A549 (cell line): ENCODE results near the gene NSUN4. TPM values are rescaled to one million over a fixed set of nuclear protein-coding genes. Genes with fewer than 3 reads are reported as not detected.

Experiments
- ATAC-seq, 2 experiments: fragments of 200-7000 bp in 1 of 2; fragments of >200 bp in 1 of 2; cut with Nextera tagmentation in 1 of 2; cut with Tn5 transposase in 1 of 2; 3 replicates each; pipeline versions ENCODE4 v1.8.0 to v1.9.1; 2018 to 2020; ENCODE audit warnings: mild to moderate bottlenecking in 1 of 2, moderate library complexity in 1 of 2
- CTCF ChIA-PET: fragments of 300-600 bp; sonication (Branson Sonifier 250); formaldehyde crosslinking; extraction: SDS; loops from one replicate; lab custom pipeline; 2021; ENCODE audit warnings: antibody characterized with exemption, inconsistent platforms; lab: Yijun Ruan, JAX
- POLR2A ChIA-PET: fragments of 350-600 bp; formaldehyde crosslinking; extraction: SDS; loops from one replicate; lab custom pipeline; 2021; ENCODE audit warnings: antibody characterized with exemption, inconsistent platforms; lab: Yijun Ruan, JAX
- DNase-seq, 2 experiments: peaks; one replicate each; pipeline versions ENCODE4 v3.0.0 to v3.0.0-alpha.2; 2011 to 2016; ENCODE audit warnings: low read depth in 1 of 2, low spot score in 1 of 2
- FAIRE-seq: peaks from 2 replicates; lab custom pipeline; 2011; peaks lifted over from hg19 to GRCh38; lab: Jason Lieb, UNC
- H3K27ac ChIP-seq, 2 experiments: fragments of >200 bp; sonication (Bioruptor Twin); formaldehyde crosslinking; 3 replicates each; pipeline ENCODE4 v1.5.1; 2016 to 2017
- H3K4me1 ChIP-seq: fragments of >200 bp; sonication (Bioruptor Twin); formaldehyde crosslinking; 3 replicates; pipeline ENCODE4 v1.6.1; 2016
- H3K4me2 ChIP-seq: fragments of >200 bp; sonication (Bioruptor Twin); formaldehyde crosslinking; 3 replicates; pipeline ENCODE4 v1.6.1; 2016
- H3K4me3 ChIP-seq: fragments of >200 bp; sonication (Bioruptor Twin); formaldehyde crosslinking; 3 replicates; pipeline ENCODE4 v1.5.1; 2016
- H3K9me3 ChIP-seq: fragments of >200 bp; sonication (Bioruptor Twin); formaldehyde crosslinking; 3 replicates; pipeline ENCODE4 v1.6.1; 2016
- BCL3 ChIP-seq: fragments of >200 bp; sonication (Bioruptor Twin); formaldehyde crosslinking; IDR thresholded peaks from 3 replicates; pipeline ENCODE4 v1.6.1; 2016
- BHLHE40 ChIP-seq: IDR thresholded peaks from 2 replicates; pipeline ENCODE4 v1.6.1; 2012; ENCODE audit warnings: low read depth, low read length, inconsistent platforms
- CHD4 ChIP-seq: fragments of 200-600 bp; sonication (generic); IDR thresholded peaks from 2 replicates; pipeline ENCODE4 v1.6.1; 2016; ENCODE audit warnings: antibody characterized with exemption, mild to moderate bottlenecking, borderline replicate concordance
- ELK1 ChIP-seq: fragments of 150-350 bp; IDR thresholded peaks from 2 replicates; pipeline ENCODE4 v1.6.1; 2014; ENCODE audit warnings: low read depth, mild to moderate bottlenecking, low read length
- EP300 ChIP-seq, 2 experiments: fragments of >200 bp; sonication (Bioruptor Twin); formaldehyde crosslinking; IDR thresholded peaks; 2 replicates in 1 of 2; 3 replicates in 1 of 2; pipeline ENCODE4 v1.6.1; 2016 to 2017
- ESRRA ChIP-seq: fragments of 150-350 bp; IDR thresholded peaks from 2 replicates; pipeline ENCODE4 v1.6.1; 2014; ENCODE audit warnings: mild to moderate bottlenecking, low read length, borderline replicate concordance
- HDAC2 ChIP-seq: fragments of 200-600 bp; sonication (generic); IDR thresholded peaks from 2 replicates; pipeline ENCODE4 v1.6.1; 2016
- HEYL ChIP-seq: fragments of 250-450 bp; sonication (Bioruptor Pico); IDR thresholded peaks from 2 replicates; pipeline ENCODE4 v1.8.0; 2021; ENCODE audit warnings: mild to moderate bottlenecking, moderate library complexity
- HMGXB4 ChIP-seq: fragments of 250-450 bp; sonication (Bioruptor Pico); IDR thresholded peaks from 2 replicates; pipeline ENCODE4 v1.5.0; 2021; ENCODE audit warnings: mild to moderate bottlenecking, moderate library complexity, borderline replicate concordance
- HOXA7 ChIP-seq: fragments of 250-450 bp; sonication (Bioruptor Pico); IDR thresholded peaks from 2 replicates; pipeline ENCODE4 v1.5.0; 2020; ENCODE audit warnings: mild to moderate bottlenecking, moderate library complexity
- KDM1A ChIP-seq: fragments of 200-600 bp; sonication (generic); IDR thresholded peaks from 2 replicates; pipeline ENCODE4 v1.6.1; 2016; ENCODE audit warnings: low read depth, mild to moderate bottlenecking
- KDM5A ChIP-seq: fragments of 200-600 bp; sonication (generic); IDR thresholded peaks from 2 replicates; pipeline ENCODE4 v1.6.1; 2016; ENCODE audit warnings: antibody characterized with exemption, mild to moderate bottlenecking
- MAX ChIP-seq: IDR thresholded peaks from 2 replicates; pipeline ENCODE4 v1.6.1; 2012
- NFE2L2 ChIP-seq: fragments of 150-350 bp; conservative IDR thresholded peaks from 2 replicates; pipeline ENCODE4 v1.6.1; 2014; ENCODE audit warnings: low read length
- NR3C1 ChIP-seq: fragments of >200 bp; sonication (Bioruptor Twin); formaldehyde crosslinking; IDR thresholded peaks from 3 replicates; pipeline ENCODE4 v1.6.1; 2017
- PBX3 ChIP-seq: IDR thresholded peaks from 2 replicates; pipeline ENCODE4 v1.6.1; 2012
- RCOR1 ChIP-seq: fragments of 150-350 bp; IDR thresholded peaks from 2 replicates; pipeline ENCODE4 v1.6.1; 2014; ENCODE audit warnings: antibody characterized with exemption, low read length, low read depth
- ZFP36 ChIP-seq: fragments of 450-650 bp; IDR thresholded peaks from 2 replicates; pipeline ENCODE4 v1.6.1; 2014; ENCODE audit warnings: borderline replicate concordance; ENCODE audit not compliant: partially characterized antibody
- ZNF302 ChIP-seq: fragments of 250-450 bp; sonication (Bioruptor Pico); IDR thresholded peaks from 2 replicates; pipeline ENCODE4 v1.9.0; 2021; ENCODE audit warnings: inconsistent platforms, mild to moderate bottlenecking, moderate library complexity
- WGBS: methylation state at CpG from one replicate; pipeline ENCODE4 v1.1.6; 2017; ENCODE audit errors: missing lambda C conversion rate; 5-methylcytosine and 5-hydroxymethylcytosine counted together
- polyA plus RNA-seq, 4 experiments: library from polyadenylated mRNA; depleted of rRNA in 3 of 4; stranded (reverse); fragments of >200 nt; fragmentation: RNase III in 1 of 4; extraction: RNeasy Plus Mini Kit Qiagen cat#74134 plus additional on column Dnase treatment in 1 of 4; gene quantifications; 2 replicates in 3 of 4; 3 replicates in 1 of 4; pipeline ENCODE4 v1.2.3, GENCODE V29; 2011 to 2017

The NSUN4 gene
- polyA plus RNA-seq, 2 of the 4 experiments (the other 2 are of a cell fraction) = 11.7 to 23.3 TPM

GRCh38 chr1:46394872-46395465 is 54.4 kb downstream of the NSUN4 start:
- DNase-seq = no peak
- ChIA-PET CTCF (interaction anchor here (1.5 to 1.9 kb wide), 2 partner anchors 12 to 47 kb away, joined by 3 to 5 read pairs; no protein-coding TSS in a partner anchor), POLR2A (no interaction called here)
- WGBS = 93% methylated on average over 16 of the region's 17 CpGs
- no peak for FAIRE-seq
- ATAC-seq = no peak
- H3K9me3 ChIP-seq = peaks cover 18% of the 10 kb centered on the region
- TF ChIP-seq NR3C1 (no peak), PBX3 (no peak), HDAC2 (no peak), ELK1 (no peak), KDM5A (no peak), HMGXB4 (CRISPR knock-in tag) (no peak), EP300 (IDR thresholded peaks at IDR 0.05) (no peak), MAX (no peak)
- no peak overlapping the region; the same call in 1 of the 3 replicates for H3K4me2 ChIP-seq
- H3K27ac ChIP-seq = no peak overlapping the region
- H3K4me1 ChIP-seq = no peaks in the 10 kb centered on the region
- no peak overlapping the region for H3K4me3 ChIP-seq

GRCh38 chr1:46396441-46397398 is 56.1 kb downstream of the NSUN4 start:
- ATAC-seq (no peak), FAIRE-seq (no peak)
- H3K27ac ChIP-seq = no peak overlapping the region
- CTCF ChIA-PET = interaction anchor here (1.8 kb wide), 1 partner anchor 10 kb away, joined by 4 read pairs; no protein-coding TSS in a partner anchor
- peaks cover 3% of the 10 kb centered on the region for H3K4me1 ChIP-seq
- no peak overlapping the region for H3K4me2 ChIP-seq
- TF ChIP-seq RCOR1 (no peak), BHLHE40 (no peak), HEYL (no peak), HOXA7 (CRISPR knock-in tag) (no peak), ZNF302 (CRISPR knock-in tag) (no peak), ZFP36 (no peak), ESRRA (no peak)
- TF ChIP-seq, all 56 proteins: peak for 0
- no peak overlapping the region for H3K4me3 ChIP-seq
- no peak for DNase-seq
- peaks cover 18% of the 10 kb centered on the region for H3K9me3 ChIP-seq
- 67% methylated on average over 10 of the region's 10 CpGs for WGBS
- POLR2A ChIA-PET = no interaction called here

GRCh38 chr1:46399307-46399706 is 58.7 kb downstream of the NSUN4 start:
- DNase-seq = no peak
- H3K4me1 ChIP-seq = peaks cover 8% of the 10 kb centered on the region
- no peak for FAIRE-seq
- CTCF ChIA-PET = interaction anchor here (1.1 to 1.5 kb wide), 2 partner anchors 10 to 78 kb away, joined by 3 read pairs; no protein-coding TSS in a partner anchor
- no peak overlapping the region for H3K4me3 ChIP-seq
- POLR2A ChIA-PET = no interaction called here
- H3K4me2 ChIP-seq = no peak overlapping the region
- no peak for ATAC-seq
- no peak for TF ChIP-seq KDM1A
- no peak for TF ChIP-seq HMGXB4 (CRISPR knock-in tag)
- TF ChIP-seq BCL3 = no peak
- TF ChIP-seq NFE2L2 = no peak
- TF ChIP-seq CHD4 = no peak
- H3K27ac ChIP-seq = no peak overlapping the region
- WGBS = 59% methylated on average over 9 of the region's 9 CpGs
- peaks cover under 1% of the 10 kb centered on the region; the same call in 1 of the 3 replicates for H3K9me3 ChIP-seq
